K562 (cell line): ENCODE measurements around the gene AAMDC. TPM values are rescaled to one million over a fixed set of nuclear protein-coding genes. Genes with fewer than 3 reads are reported as not detected.
A peak's percentile ranks its signal among the peaks of the same experiment; 100 is the strongest.

ENCODE experiments used
- ATAC-seq: fragments of 200-7000 bp; cut with Tn5 transposase; 3 replicates; pipeline ENCODE4 v1.9.1; 2020; ENCODE audit warnings: moderate library complexity
- BruUV-seq: library from RNA; stranded (reverse); fragments of 400-500 nt; replicated peaks from 2 replicates; lab custom pipeline; 2021; lab: Mats Ljungman, UMichigan
- CTCF ChIA-PET: fragments of 300-600 bp; formaldehyde crosslinking; extraction: SDS; loops from one replicate; lab custom pipeline; 2021; ENCODE audit warnings: low intra/inter-chr PET ratio; lab: Yijun Ruan, JAX
- POLR2A ChIA-PET: fragments of 300-600, 350-650 bp; sonication (Branson Sonifier 250); formaldehyde crosslinking; extraction: SDS; loops from one replicate; lab custom pipeline; 2021; ENCODE audit warnings: antibody characterized with exemption, inconsistent platforms; lab: Yijun Ruan, JAX
- DNase-seq, 4 experiments: peaks; one replicate each; pipeline versions ENCODE4 v3.0.0 to v3.0.0-alpha.2; 2011 to 2018; ENCODE audit warnings: low spot score in 3 of 4, mixed read lengths in 3 of 4; ENCODE audit errors: extremely low read depth in 1 of 4
- FAIRE-seq: peaks from 2 replicates; lab custom pipeline; 2011; peaks lifted over from hg19 to GRCh38; lab: Jason Lieb, UNC
- H2AFZ ChIP-seq: 2 replicates; pipeline ENCODE4 v1.6.0; 2011; ENCODE audit warnings: low read depth, low read length, control low read depth, inconsistent platforms
- H3K27ac ChIP-seq: fragments of 200-600 bp; 3 replicates; pipeline ENCODE4 v1.8.0; 2011; ENCODE audit warnings: low read depth, mild to moderate bottlenecking, control low read depth, inconsistent platforms, low read length, moderate library complexity, mixed read lengths; ENCODE audit errors: extremely low read depth
- H3K27me3 ChIP-seq, 2 experiments: fragments of 300-600 bp in 1 of 2; 2 replicates in 1 of 2; 3 replicates in 1 of 2; pipeline versions ENCODE4 v1.6.0 to v1.8.0; 2011; ENCODE audit warnings: inconsistent platforms in 2 of 2, low read length in 2 of 2, mild to moderate bottlenecking in 1 of 2, mixed read lengths in 1 of 2, moderate library complexity in 1 of 2; ENCODE audit not compliant: control insufficient read depth in 2 of 2, insufficient read depth in 2 of 2
- H3K36me3 ChIP-seq: fragments of 300-600 bp; 3 replicates; pipeline ENCODE4 v1.8.0; 2011; ENCODE audit warnings: mild to moderate bottlenecking, low read length, inconsistent platforms; ENCODE audit not compliant: control insufficient read depth, insufficient read depth
- H3K4me1 ChIP-seq, 2 experiments: fragments of 200-600 bp in 1 of 2; replicated peaks in 1 of 2; 2 replicates in 1 of 2; 3 replicates in 1 of 2; pipeline versions ENCODE4 v1.5.1 to v1.8.0; 2011; ENCODE audit warnings: inconsistent platforms in 2 of 2, low read length in 2 of 2, mild to moderate bottlenecking in 1 of 2, mixed read lengths in 1 of 2, moderate library complexity in 1 of 2; ENCODE audit not compliant: control insufficient read depth in 2 of 2, insufficient read depth in 2 of 2
- H3K4me2 ChIP-seq: 2 replicates; pipeline ENCODE4 v1.6.1; 2011; ENCODE audit warnings: low read length, control low read depth, inconsistent platforms, mixed read lengths; ENCODE audit not compliant: insufficient read depth
- H3K4me3 ChIP-seq: fragments of 200-600 bp; sonication (generic), shearing (Covaris generic); 2 replicates; pipeline ENCODE4 v1.5.1; 2016; ENCODE audit warnings: control low read depth, inconsistent platforms
- H3K79me2 ChIP-seq: fragments of 200-600 bp; 3 replicates; pipeline ENCODE4 v1.8.0; 2011; ENCODE audit warnings: low read length, inconsistent platforms; ENCODE audit not compliant: control insufficient read depth, insufficient read depth
- H3K9ac ChIP-seq, 2 experiments: 2 replicates each; pipeline versions ENCODE4 v1.6.0 to v1.6.1; 2011; ENCODE audit warnings: low read depth in 2 of 2, low read length in 2 of 2, control low read depth in 1 of 2, inconsistent platforms in 1 of 2, mild to moderate bottlenecking in 1 of 2, mixed read lengths in 1 of 2; ENCODE audit not compliant: insufficient read depth in 1 of 2
- H3K9me1 ChIP-seq: one replicate; pipeline ENCODE4 v1.6.0; 2011; ENCODE audit warnings: inconsistent platforms, mild to moderate bottlenecking, low read length, moderate library complexity; ENCODE audit not compliant: control insufficient read depth, insufficient read depth
- H3K9me3 ChIP-seq: replicated peaks from 2 replicates; pipeline ENCODE4 v1.5.1; 2011; ENCODE audit warnings: low read depth, low read length, inconsistent platforms; ENCODE audit not compliant: control insufficient read depth, insufficient read depth
- H4K20me1 ChIP-seq: replicated peaks from 2 replicates; pipeline ENCODE4 v1.6.1; 2011; ENCODE audit warnings: low read length, inconsistent platforms, mixed read lengths; ENCODE audit not compliant: control insufficient read depth, insufficient read depth
- C11orf30 ChIP-seq: fragments of 450-650 bp; IDR thresholded peaks from 2 replicates; pipeline ENCODE4 v1.6.1; 2016; ENCODE audit warnings: low read depth, mild to moderate bottlenecking
- CBFA2T3 ChIP-seq: fragments of 450-650 bp; IDR thresholded peaks from 2 replicates; pipeline ENCODE4 v1.6.1; 2017
- HDAC3 ChIP-seq: fragments of 450-650 bp; IDR thresholded peaks from 2 replicates; pipeline ENCODE4 v1.6.1; 2018; ENCODE audit warnings: borderline replicate concordance, mild to moderate bottlenecking, moderate library complexity; ENCODE audit not compliant: partially characterized antibody
- SMAD1 ChIP-seq: fragments of 150-350 bp; IDR thresholded peaks from 2 replicates; pipeline ENCODE4 v1.6.1; 2014; ENCODE audit warnings: low read length, low read depth; ENCODE audit not compliant: partially characterized antibody
- ZNF121 ChIP-seq: sonication (generic); formaldehyde crosslinking; conservative IDR thresholded peaks from 2 replicates; pipeline ENCODE4 v1.8.0; 2022; ENCODE audit warnings: missing genetic modification reagents
- WGBS: fragments of 100-300 bp; shearing (Covaris generic); methylation state at CpG from one replicate; pipeline ENCODE4 v1.1.6; 2016; ENCODE audit warnings: low coverage, mixed read lengths; ENCODE audit not compliant: insufficient coverage; ENCODE audit errors: missing lambda C conversion rate; 5-methylcytosine and 5-hydroxymethylcytosine counted together
- in situ Hi-C: fragments of 300-500 bp; cut with MboI; formaldehyde crosslinking; loops from 4 replicates; pipeline ENCODE4 v1.15.0; 2018; ENCODE audit warnings: inconsistent platforms, mixed read lengths
- intact Hi-C: fragments of 100-400 bp; cut with micrococcal nuclease; formaldehyde crosslinking; loops from 2 replicates; pipeline ENCODE4 v1.14.2; 2022
- polyA plus RNA-seq, 8 experiments: library from polyadenylated mRNA; depleted of rRNA in 4 of 8; stranded (reverse) in 5 of 8; unstranded in 3 of 8; fragments of >200 nt; fragmentation: Nextera tagmentation in 2 of 8; fragmentation: Illumina TruSeq in 1 of 8; extraction: Ambion mirVana in 2 of 8; extraction: Trizol in 1 of 8; gene quantifications; 2 replicates each; pipeline versions ENCODE4 v1.2.1 to v1.2.3, GENCODE V29; 2011 to 2014; ENCODE audit warnings: inconsistent platforms in 1 of 8, missing spikeins in 1 of 8
- total RNA-seq, 7 experiments: library from RNA; depleted of rRNA in 6 of 7; stranded (reverse); fragments of >200 nt in 6 of 7; fragmentation: Illumina TruSeq in 2 of 7; extraction: Trizol in 2 of 7; gene quantifications; 2 replicates each; pipeline versions ENCODE4 v1.2.1 to v1.2.3, GENCODE V29; 2011 to 2021; ENCODE audit warnings: low replicate concordance in 1 of 7
- TF ChIP-seq, protein P1 (sequence below): fragments of 450-650 bp; IDR thresholded peaks from 2 replicates; pipeline ENCODE4 v1.6.1; 2016

Gene AAMDC
- total and polyA plus RNA-seq, 9 of the 15 experiments (the other 6 are each of a cell fraction or from before 2014, with no cell fraction given) = 10.4 to 40.6 (median 15.6) TPM

DNA sequence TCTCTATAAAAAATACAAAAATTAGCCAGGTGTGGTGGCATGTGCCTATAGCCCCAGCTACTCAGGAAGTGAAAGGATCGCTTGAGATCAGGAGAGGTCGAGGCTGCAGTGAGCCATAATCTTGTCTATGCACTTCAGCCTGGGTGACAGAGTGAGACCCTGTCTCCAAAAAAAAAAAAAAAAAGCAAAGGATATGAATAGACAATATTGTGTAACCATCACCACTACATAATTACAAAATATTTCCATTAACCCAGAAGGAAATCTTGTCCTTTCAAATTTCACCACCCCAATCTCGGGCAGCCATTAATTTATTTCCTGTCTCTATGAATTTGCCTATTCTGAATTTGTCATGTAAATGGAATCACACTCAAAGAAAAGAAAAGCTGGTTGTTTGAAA lies 21.6 kb upstream of the AAMDC start:
- H4K20me1 ChIP-seq = no peaks in the 10 kb centered on the region; the same call in 1 of the 2 replicates
- H3K4me2 ChIP-seq = no peak overlapping the region
- DNase-seq (no peak), ATAC-seq (no peak), FAIRE-seq (no peak)
- BruUV-seq = no TSS peak
- ChIA-PET POLR2A (no interaction called here), CTCF (no interaction called here)
- H3K36me3 ChIP-seq = no peaks in the 10 kb centered on the region
- no peaks in the 10 kb centered on the region for H3K9me1 ChIP-seq
- no peak overlapping the region for H3K27ac ChIP-seq
- intact Hi-C loops = no loop called here
- no peak overlapping the region for H3K9ac ChIP-seq
- no peaks in the 10 kb centered on the region for H3K27me3 ChIP-seq
- peaks cover 92% of the 10 kb centered on the region for H3K79me2 ChIP-seq
- TF ChIP-seq HDAC3 (no peak), C11orf30 (no peak)
- 33% methylated on average over 3 of the region's 3 CpGs for WGBS
- in situ Hi-C loops = no loop called here
- no peaks in the 10 kb centered on the region for H3K9me3 ChIP-seq
- no peak overlapping the region for H3K4me3 ChIP-seq
- no peaks in the 10 kb centered on the region; a peak in 2 of 5 replicates for H3K4me1 ChIP-seq
- no peak overlapping the region for H2AFZ ChIP-seq

GRCh38 chr11:77800449-77800848 lies 20.5 kb upstream of the AAMDC start:
- Histone ChIP-seq H3K4me2 (no peak overlapping the region), H3K9me1 (no peaks in the 10 kb centered on the region), H3K27ac (no peak overlapping the region), H3K79me2 (peaks cover 92% of the 10 kb centered on the region), H3K36me3 (0 out of 3 replicates have a peak, but pooled peaks cover 4% of the 10 kb centered on the region), H3K9ac (peak overlapping the region in 1 of 2 experiments; percentile 10; a peak in 1 of 4 replicates), H3K4me3 (no peak overlapping the region), H4K20me1 (no peaks in the 10 kb centered on the region; the same call in 1 of the 2 replicates), H3K27me3 (no peaks in the 10 kb centered on the region), H3K4me1 (no peaks in the 10 kb centered on the region; a peak in 2 of 5 replicates), H3K9me3 (no peaks in the 10 kb centered on the region), H2AFZ (no peak overlapping the region)
- ATAC-seq = peak; percentile 69
- ChIA-PET POLR2A (interaction anchor here (0.8 to 1.7 kb wide), 3 partner anchors 9 to 19 kb away, joined by 3 to 6 read pairs (median 5); no protein-coding TSS in a partner anchor), CTCF (interaction anchor here (0.6 kb wide), 1 partner anchor 239 kb away, joined by 3 read pairs; no protein-coding TSS in a partner anchor)
- DNase-seq = peak in 1 of 4 experiments; percentile 14
- peak; percentile 74 for TF ChIP-seq ZNF121 (CRISPR knock-in tag)
- TF ChIP-seq CBFA2T3 = peak; percentile 36
- TF ChIP-seq, protein P1, sequence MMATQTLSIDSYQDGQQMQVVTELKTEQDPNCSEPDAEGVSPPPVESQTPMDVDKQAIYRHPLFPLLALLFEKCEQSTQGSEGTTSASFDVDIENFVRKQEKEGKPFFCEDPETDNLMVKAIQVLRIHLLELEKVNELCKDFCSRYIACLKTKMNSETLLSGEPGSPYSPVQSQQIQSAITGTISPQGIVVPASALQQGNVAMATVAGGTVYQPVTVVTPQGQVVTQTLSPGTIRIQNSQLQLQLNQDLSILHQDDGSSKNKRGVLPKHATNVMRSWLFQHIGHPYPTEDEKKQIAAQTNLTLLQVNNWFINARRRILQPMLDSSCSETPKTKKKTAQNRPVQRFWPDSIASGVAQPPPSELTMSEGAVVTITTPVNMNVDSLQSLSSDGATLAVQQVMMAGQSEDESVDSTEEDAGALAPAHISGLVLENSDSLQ = 0 out of 2 replicates have a peak, but pooled peaks have one; percentile 7
- TF ChIP-seq SMAD1 = no peak
- intact Hi-C loops (no loop called here), in situ Hi-C loops (no loop called here)
- BruUV-seq = no TSS peak
- FAIRE-seq = no peak
